HG03175 (cell line): ENCODE measurements around the gene TACC3.
"Not testable (repeated sequence)": the region's sequence is repeated elsewhere in the genome, so short reads cannot be mapped to it uniquely, and the experiment has no call there.

Source experiments
- ATAC-seq: cut with Tn5 transposase; IDR thresholded peaks from one replicate; pipeline ENCODE4 v1.9.1; 2021; ENCODE audit warnings: mild to moderate bottlenecking, moderate library complexity; ENCODE audit not compliant: unreplicated experiment

Gene TACC3

GRCh38 chr4:1701671-1702070 lies 19.6 kb upstream of the TACC3 start:
- ATAC-seq: not testable (repeated sequence)

DNA sequence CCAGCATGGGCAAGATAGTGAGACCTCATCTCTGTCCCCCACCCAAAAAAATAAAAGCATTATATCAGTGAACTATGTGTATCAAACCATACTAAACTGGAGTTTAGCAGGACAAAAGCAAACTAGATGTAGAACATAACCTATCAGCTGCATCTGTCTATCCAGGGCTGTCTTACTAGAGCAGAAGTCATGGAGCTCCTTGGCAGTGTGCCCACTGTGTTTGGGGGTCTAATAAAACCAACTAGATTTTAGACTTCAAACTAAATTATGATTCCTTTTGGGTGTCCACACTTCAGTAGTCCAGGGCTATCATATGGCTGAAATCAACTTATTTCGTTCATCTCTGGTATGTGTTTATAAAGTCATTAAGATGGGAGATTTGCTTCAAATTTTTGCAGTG lies 17.5 kb upstream of the TACC3 start:
- no peak for ATAC-seq

GRCh38 chr4:1705732-1706131 lies 15.6 kb upstream of the TACC3 start:
- no peak for ATAC-seq

DNA sequence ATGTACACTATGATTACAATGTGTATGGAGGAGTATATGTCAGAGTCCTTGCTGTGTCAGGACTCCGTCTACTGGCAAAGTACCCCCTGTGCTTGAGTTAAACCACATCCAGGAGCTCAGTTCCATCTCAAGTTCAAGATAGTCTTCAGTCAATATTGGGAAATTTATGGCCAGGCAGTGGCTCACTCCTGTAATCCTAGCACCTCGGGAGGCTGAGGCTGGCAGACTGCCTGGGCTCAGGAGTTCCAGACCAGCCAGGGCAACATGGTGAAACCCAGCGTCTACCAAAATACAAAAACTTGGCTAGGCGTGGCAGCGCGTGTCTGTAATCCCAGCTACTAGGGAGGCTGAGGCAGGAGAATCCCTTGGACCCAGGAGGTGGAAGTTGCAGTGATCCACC lies 15.0 kb upstream of the TACC3 start:
- ATAC-seq: no peak

DNA sequence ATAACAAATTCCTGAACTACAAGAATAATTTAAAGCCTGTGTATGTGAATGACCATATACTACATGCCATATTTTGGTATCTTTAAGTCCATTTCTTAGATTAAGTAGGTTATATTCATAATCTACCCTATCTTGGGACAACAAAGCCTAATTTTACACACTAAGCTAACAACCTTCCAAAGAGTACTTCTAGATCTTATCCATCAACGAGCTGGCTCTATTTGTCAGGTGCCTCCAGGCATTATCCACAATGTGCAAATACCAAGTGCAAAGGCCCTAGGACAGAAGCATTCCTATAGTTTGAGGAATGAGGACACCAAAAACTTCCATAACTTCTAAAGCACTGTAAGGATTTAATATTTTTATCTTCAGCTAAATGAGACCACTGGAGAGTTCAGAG lies 12.7 kb upstream of the TACC3 start:
- no peak for ATAC-seq

GRCh38 chr4:1711055-1711570 lies 10.2 kb upstream of the TACC3 start:
- no peak for ATAC-seq

GRCh38 chr4:1711571-1712215 lies 9.6 kb upstream of the TACC3 start:
- ATAC-seq: peak; percentile 7

DNA sequence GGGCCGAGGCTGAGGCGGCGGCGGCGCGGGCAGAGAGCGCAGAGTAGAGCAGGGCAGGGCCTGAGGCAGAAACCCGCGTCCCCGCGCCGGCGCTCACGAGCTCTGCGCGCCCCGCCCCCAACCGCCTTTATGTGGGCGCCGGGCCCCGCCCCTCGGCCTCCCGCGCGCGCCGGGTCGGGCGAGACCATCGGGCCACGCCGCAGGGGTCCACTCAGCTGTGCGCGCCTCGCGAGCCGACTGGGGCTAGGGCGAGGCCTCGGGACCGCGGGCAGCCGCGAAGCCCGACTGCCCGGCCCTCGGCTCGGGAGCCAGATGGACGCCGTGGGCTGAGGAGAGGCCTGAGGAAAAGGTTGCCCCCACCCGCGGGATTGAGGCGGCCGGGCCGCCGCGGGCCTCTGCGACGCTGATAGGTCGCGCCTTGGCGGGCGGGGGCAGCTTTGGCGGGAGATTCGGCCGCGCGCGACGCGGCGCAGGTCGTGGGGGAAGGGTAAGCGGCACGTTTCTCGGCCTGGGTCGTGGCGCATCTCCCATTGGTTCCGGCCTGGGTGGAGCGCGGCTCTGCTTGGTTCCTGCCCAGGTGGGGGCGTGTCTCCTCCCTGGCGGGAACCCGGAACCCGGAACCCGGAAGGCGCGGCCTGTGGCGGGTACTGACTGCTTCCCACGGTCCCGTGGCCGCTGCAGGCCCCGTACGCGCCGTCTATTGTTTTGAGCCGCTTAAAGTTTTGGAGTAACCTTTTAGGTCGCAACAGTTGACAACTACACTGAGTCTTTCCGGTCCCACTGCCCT lies 8.9 kb upstream of the TACC3 start, which contains the start of gene SLBP:
SLBP (minus strand) TSS at position 104 of the 787 bp plus-strand sequence. CDS start 131 bp downstream, outside the sequence.
- peak; percentile 77 for ATAC-seq

DNA sequence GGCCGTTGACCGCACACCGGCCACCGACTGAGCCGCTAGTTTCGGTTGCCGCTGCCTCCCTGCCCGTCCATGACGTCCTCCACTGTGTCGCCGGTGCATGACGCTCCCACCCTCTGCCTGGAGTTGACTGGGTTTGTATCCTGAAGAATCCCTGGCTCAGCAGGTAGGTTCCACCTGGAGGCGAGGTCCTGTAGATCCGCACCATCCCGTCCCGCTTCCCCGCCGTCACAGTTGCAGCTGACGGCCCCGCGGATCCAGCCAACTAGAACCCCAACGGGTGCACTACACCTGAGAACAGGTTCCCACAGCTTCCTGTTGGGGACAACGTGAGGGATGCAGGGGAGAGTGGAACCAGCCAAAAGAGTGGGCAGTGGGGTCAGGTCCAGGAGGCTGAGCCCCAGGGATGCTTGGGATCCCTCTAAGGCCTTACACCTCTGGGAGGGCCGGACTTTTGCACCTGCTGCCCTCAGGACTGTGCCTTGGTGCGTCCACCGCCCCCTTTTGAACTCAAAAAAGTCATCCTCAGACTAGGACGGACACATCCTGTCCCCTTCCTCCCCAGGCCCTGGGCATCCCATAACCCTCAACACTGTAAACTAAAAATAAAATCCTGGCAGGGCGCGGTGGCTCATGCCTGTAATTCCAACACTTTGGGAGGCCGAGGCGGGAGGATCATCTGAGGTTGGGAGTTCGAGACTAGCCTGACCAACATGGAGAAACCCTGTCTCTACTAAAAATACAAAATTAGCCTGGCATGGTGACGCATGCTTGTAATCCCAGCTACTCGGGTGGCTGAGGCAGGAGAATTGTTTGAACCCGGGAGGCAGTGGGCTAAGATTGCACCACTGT lies 8.1 kb upstream of the TACC3 start:
- no peak for ATAC-seq

DNA sequence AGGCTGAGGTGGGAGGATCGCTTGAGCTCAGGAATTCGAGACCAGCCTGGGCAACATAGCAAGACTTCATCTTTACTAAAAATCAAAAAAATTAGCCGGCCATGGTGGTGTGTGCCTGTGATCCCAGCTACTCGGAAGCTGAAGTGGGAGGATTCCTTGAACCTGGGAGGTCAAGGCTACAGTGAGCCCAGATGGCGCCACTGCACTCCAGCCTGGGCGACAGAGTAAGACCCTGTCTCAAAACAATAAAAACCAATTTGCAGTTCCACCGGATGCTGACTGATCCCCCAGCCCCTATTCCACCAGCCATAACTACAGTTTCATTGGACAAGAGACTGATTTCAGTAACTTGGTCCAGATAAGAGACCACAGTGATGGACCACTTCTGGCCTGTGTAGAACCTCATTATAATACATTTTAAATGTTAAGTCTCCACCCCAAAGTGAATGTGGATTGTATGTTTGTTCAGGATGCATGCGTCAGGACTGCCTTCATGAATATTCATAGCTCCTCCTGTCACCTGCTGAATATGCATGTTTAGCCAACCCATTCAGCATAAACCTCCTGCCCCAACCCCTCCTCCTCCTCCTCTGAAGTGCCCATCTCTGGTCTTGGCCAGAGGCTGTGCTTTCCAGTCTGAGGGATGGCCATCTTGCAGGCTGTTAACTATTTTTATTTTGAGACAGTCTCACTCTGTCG lies 6.9 kb upstream of the TACC3 start:
- ATAC-seq: no peak

DNA sequence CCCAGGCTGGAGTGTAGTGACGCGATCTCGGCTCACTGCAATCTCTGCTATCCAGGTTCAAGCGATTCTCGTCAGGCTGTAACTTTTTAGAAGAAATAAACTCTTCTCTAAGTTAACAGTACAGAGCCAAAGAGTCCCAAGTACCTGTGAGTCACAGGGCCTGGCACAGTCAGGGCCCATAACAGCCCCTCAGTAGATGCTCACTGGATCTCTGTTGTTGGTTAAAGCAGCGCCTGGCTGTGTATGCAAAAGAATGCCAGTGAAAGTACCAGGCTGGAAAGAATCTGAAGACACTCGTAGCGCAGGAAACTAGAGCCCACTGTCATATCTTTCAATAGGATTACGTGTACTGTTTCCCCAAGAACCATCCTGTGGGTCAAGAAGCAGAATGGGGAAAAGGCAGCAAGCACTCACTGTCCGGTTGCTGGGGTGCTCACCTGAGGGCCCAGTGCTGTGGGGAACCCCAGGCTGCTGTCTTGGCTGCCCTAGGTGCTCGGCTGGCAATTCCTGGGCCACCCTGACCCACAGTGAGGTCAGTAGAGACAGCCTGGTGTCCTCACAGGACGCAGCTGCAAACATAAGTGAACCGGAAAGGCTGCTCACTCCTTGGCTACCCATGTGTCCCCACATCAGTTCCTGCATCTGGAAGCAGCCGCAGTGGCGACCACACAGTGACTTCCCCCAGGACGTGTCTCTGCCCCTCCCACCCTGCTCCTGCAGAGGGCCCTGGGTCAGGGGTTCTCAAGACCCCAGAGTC lies 6.1 kb upstream of the TACC3 start:
- no peak for ATAC-seq

GRCh38 chr4:1716065-1716945 lies 5.0 kb upstream of the TACC3 start:
- no peak for ATAC-seq

DNA sequence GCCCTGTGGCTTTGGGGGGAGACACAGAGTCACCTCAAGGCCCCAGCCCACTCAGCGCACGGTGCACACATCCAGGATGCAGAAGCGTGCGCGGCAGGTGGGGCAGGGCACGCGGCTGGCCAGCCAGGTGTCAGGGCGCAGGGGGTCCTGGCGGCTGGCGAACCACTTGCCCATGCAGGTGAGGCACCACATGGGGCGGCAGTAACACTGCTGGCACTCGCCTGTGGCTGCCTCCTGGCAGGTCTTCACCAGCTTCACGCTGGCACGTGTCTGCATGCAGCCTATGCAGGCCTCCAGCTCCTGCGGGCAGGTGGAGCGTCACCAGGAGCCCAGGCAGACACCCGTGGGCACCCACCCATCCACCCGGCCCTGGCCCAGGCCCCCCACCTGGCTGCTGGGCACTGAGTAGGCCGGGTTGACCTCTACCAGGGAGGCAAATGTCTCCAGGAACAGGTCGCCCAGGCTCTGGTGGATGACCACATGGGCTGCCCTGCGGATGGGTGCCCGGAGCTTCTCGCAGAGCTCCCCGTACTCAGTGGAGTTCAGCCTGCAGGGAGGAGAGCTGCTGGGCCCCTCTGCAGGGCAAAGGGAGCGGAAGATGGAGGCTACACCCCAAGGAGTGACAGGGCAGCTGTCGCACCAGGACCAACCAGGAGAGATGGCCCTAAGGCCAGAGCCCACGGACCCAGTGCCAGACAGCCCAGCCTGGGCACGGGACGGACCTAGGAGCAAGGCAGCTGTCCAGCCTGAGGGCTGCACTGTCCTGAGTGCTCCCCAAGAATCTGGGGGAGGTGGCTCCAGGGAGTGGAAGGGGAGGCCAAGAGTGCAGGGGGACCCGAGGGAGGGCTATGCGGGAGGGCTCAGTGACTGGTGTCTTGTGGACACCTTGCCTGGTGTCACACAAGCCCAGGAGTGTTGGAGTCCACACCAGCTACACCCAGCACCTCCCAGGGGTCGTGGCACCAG lies 3.9 kb upstream of the TACC3 start:
- no peak for ATAC-seq

GRCh38 chr4:1718095-1718850 lies 3.0 kb upstream of the TACC3 start:
- no peak for ATAC-seq

- ATAC-seq: peak; percentile 30
These were observed 948 bp upstream of the TACC3 start for GRCh38 chr4:1720163-1720983.
